Stimulated activated CD8-positive, alpha-beta memory T cell treated with anti-CD3 and anti-CD28 coated beads, Interleukin-7, amount 100 ng/mL, for 48 hours (primary cell): Measurements from ENCODE around the gene MAP3K12.
"Not testable (repeated sequence)": the region's sequence is repeated elsewhere in the genome, so short reads cannot be mapped to it uniquely, and the experiment has no call there.

Source experiments
- DNase-seq, 2 donors: peaks; one replicate each; pipeline ENCODE4 v3.0.0-alpha.2; 2020; ENCODE audit warnings: low read depth in 1 of 2; ENCODE audit errors: extremely low read depth in 1 of 2

Gene MAP3K12

GRCh38 chr12:53444593-53445325 lies 54.5 kb downstream of the MAP3K12 start:
- DNase-seq, result not testable (repeated sequence)

- DNase-seq, result no peak
Observed at GRCh38 chr12:53443955-53444354, 55.3 kb downstream of the MAP3K12 start.

DNA sequence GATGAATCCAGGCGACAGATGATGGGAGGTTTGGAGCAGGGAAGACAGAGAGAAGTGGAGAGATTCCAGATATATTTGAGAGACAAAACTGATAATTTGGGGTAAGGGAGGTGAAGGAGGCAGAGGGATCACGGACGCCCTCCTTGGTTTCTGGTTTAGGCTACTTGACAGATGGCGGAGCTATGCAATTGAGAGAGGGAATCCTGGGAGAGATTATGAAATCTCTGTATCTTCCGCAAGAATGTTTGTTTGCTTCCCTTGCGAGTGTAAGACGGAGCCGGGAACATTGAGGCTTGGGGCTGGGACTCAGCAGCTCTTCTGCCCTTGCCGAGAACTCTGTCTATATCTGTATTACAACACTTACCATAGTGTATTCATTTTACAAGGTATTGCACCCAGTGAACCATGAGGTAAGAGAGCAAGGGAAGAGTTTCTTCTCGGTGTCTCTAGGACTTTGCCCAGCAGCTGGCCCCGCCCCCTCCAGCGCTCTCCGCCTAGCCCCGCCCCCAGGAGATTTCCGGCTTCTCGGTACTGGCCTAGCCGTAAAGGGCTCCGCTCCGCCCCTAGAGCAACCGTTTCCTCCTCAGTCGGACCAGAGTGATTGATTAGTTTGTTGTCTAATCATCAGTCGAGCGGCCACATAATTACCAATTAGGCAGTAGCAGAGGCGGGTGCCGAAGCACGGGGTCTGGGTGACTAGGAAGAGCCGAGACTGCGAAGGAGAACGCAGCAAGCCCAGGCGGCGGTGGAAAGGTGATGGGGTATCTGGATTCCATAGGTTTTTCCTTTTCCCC lies 58.0 kb downstream of the MAP3K12 start, which contains the start of gene PRR13:
Gene PRR13, plus strand, starts transcription at position 695 of the 794 bp plus-strand sequence. CDS start 981 bp downstream, outside the sequence.
- DNase-seq, result peak; percentile 95 to 99

GRCh38 chr12:53439582-53439981 lies 59.7 kb downstream of the MAP3K12 start:
- not testable (repeated sequence) for DNase-seq

- not testable (repeated sequence) for DNase-seq
Observed at GRCh38 chr12:53435326-53435725, 63.9 kb downstream of the MAP3K12 start.

DNA sequence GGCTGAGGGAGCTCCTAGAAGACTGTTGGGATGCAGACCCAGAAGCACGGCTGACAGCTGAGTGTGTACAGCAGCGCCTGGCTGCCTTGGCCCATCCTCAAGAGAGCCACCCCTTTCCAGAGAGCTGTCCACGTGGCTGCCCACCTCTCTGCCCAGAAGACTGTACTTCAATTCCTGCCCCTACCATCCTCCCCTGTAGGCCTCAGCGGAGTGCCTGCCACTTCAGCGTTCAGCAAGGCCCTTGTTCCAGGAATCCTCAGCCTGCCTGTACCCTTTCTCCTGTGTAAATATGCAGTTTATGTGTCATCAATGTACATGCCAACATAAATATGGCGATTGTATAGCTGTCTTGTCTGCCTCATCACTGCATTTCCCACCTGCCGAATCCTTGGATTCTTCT lies 68.1 kb downstream of the MAP3K12 start:
- DNase-seq, result no peak

DNA sequence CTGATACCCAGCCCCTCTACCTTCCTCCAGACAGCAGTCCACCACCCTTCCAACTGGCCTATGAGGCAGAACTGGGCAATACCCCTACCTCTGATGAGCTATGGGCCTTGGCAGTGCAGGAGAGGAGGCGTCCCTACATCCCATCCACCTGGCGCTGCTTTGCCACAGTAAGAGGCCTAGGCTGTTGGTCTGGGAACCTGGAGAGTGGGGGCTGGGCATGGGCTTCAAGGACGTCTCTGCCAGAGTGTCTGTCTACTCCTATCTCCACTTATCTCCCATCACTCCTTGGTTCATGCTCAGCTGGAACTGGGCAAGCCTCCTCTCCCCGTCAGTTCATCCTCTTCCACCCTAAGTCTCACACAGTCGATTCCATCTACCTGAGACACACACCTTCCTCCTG lies 69.1 kb downstream of the MAP3K12 start:
- DNase-seq, result no peak
